Measurements from ENCODE around the gene CDC42.

The CDC42 gene

GRCh38 chr1:22096463-22096862 lies 44.0 kb downstream of the CDC42 start:
- Histone ChIP-seq H2BK15ac (ENCODE audit: low read depth, poor library complexity, severe bottlenecking) (no peak overlapping the region), H3K36me3 (ENCODE audit: control insufficient read depth in 1 of 2, insufficient read depth in 2 of 2, low read depth in 1 of 2, low read length in 2 of 2) (peaks cover 16 to 80% of the 10 kb centered on the region in 2 experiments), H2AK5ac (ENCODE audit: low read length, severe bottlenecking) (no peak overlapping the region), H2BK120ac (ENCODE audit: low read depth, low read length) (no peak overlapping the region), H3K79me1 (replicated peaks; ENCODE audit: low read length, poor library complexity, severe bottlenecking) (peaks cover 19% of the 10 kb centered on the region), H3K27me3 (ENCODE audit: control insufficient read depth in 1 of 2, insufficient read depth in 1 of 2, low read length in 2 of 2) (no peaks in the 10 kb centered on the region), H2BK12ac (ENCODE audit: low read length in 2 of 2) (no peak overlapping the region), H3K18ac (ENCODE audit: low read depth in 1 of 2, low read length in 2 of 2) (peak overlapping the region in 1 of 2 experiments; percentile 26), H3K27ac (ENCODE audit: low read length, poor library complexity, severe bottlenecking) (no peak overlapping the region), H4K8ac (ENCODE audit: low read length) (no peak overlapping the region), H3K4me2 (ENCODE audit: low read length, poor library complexity, severe bottlenecking) (no peak overlapping the region), H3K4ac (ENCODE audit: low read depth in 1 of 2, low read length in 2 of 2) (no peak overlapping the region), H3K4me3 (ENCODE audit: insufficient read depth in 1 of 2, low read depth in 1 of 2, low read length in 2 of 2) (no peak overlapping the region), H3K9ac (ENCODE audit: low read length) (peak overlapping the region; percentile 20), H4K91ac (ENCODE audit: low read length) (no peak overlapping the region), H2BK5ac (ENCODE audit: low read depth, low read length, poor library complexity, severe bottlenecking) (no peak overlapping the region), H2AFZ (ENCODE audit: low read depth, low read length) (no peak overlapping the region), H3K14ac (ENCODE audit: low read length in 2 of 2) (no peak overlapping the region), H3K23ac (ENCODE audit: low read length in 2 of 2) (no peak overlapping the region), H3K9me3 (ENCODE audit: control insufficient read depth, low read length) (no peaks in the 10 kb centered on the region), H3K4me1 (ENCODE audit: control insufficient read depth, insufficient read depth, low read depth, low read length) (peaks cover 4% of the 10 kb centered on the region)
- DNase-seq = no peak
- 97% methylated on average over 3 of the region's 3 CpGs for WGBS

- 94% methylated on average over 10 of the region's 10 CpGs for WGBS
- no peak overlapping the region for H2AFZ ChIP-seq (ENCODE audit: low read depth, low read length)
Observed at GRCh38 chr1:22098752-22099151, 46.2 kb downstream of the CDC42 start.

GRCh38 chr1:22100168-22100567 lies 47.7 kb downstream of the CDC42 start:
- no peak overlapping the region for H3K27ac ChIP-seq (ENCODE audit: low read length, poor library complexity, severe bottlenecking)
- no peak overlapping the region for H2BK120ac ChIP-seq (ENCODE audit: low read depth, low read length)
- no peaks in the 10 kb centered on the region for H3K9me3 ChIP-seq (ENCODE audit: control insufficient read depth, low read length)
- H3K27me3 ChIP-seq (ENCODE audit: control insufficient read depth in 1 of 2, insufficient read depth in 1 of 2, low read length in 2 of 2) = no peaks in the 10 kb centered on the region
- H3K9ac ChIP-seq (ENCODE audit: low read length) = no peak overlapping the region
- no peak overlapping the region for H3K4me2 ChIP-seq (ENCODE audit: low read length, poor library complexity, severe bottlenecking)
- peaks cover 18% of the 10 kb centered on the region for H3K79me1 ChIP-seq (replicated peaks; ENCODE audit: low read length, poor library complexity, severe bottlenecking)
- H2AFZ ChIP-seq (ENCODE audit: low read depth, low read length) = no peak overlapping the region
- no peak overlapping the region for H4K91ac ChIP-seq (ENCODE audit: low read length)
- H3K4me1 ChIP-seq (ENCODE audit: control insufficient read depth, insufficient read depth, low read depth, low read length) = peaks cover 2% of the 10 kb centered on the region
- H4K8ac ChIP-seq (ENCODE audit: low read length) = no peak overlapping the region
- H2BK15ac ChIP-seq (ENCODE audit: low read depth, poor library complexity, severe bottlenecking) = no peak overlapping the region
- H3K4ac ChIP-seq (ENCODE audit: low read depth in 1 of 2, low read length in 2 of 2) = no peak overlapping the region
- no peak overlapping the region for H2BK12ac ChIP-seq (ENCODE audit: low read length in 2 of 2)
- H3K23ac ChIP-seq (ENCODE audit: low read length in 2 of 2) = no peak overlapping the region
- DNase-seq = no peak
- 99% methylated on average over 3 of the region's 3 CpGs for WGBS
- peaks cover 19 to 86% of the 10 kb centered on the region in 2 experiments for H3K36me3 ChIP-seq (ENCODE audit: control insufficient read depth in 1 of 2, insufficient read depth in 2 of 2, low read depth in 1 of 2, low read length in 2 of 2)
- H3K18ac ChIP-seq (ENCODE audit: low read depth in 1 of 2, low read length in 2 of 2) = no peak overlapping the region
- H2BK5ac ChIP-seq (ENCODE audit: low read depth, low read length, poor library complexity, severe bottlenecking) = no peak overlapping the region
- H2AK5ac ChIP-seq (ENCODE audit: low read length, severe bottlenecking) = no peak overlapping the region
- H3K14ac ChIP-seq (ENCODE audit: low read length in 2 of 2) = no peak overlapping the region
- no peak overlapping the region for H3K4me3 ChIP-seq (ENCODE audit: insufficient read depth in 1 of 2, low read depth in 1 of 2, low read length in 2 of 2)

More at GRCh38 chr1:22098752-22099151, 46.2 kb downstream of the CDC42 start:
- Histone ChIP-seq H3K9me3 (ENCODE audit: control insufficient read depth, low read length) (no peaks in the 10 kb centered on the region), H4K8ac (ENCODE audit: low read length) (peak overlapping the region; percentile 9), H3K36me3 (ENCODE audit: control insufficient read depth in 1 of 2, insufficient read depth in 2 of 2, low read depth in 1 of 2, low read length in 2 of 2) (peaks cover 18 to 82% of the 10 kb centered on the region in 2 experiments), H2BK5ac (ENCODE audit: low read depth, low read length, poor library complexity, severe bottlenecking) (no peak overlapping the region), H3K18ac (ENCODE audit: low read depth in 1 of 2, low read length in 2 of 2) (no peak overlapping the region), H2AK5ac (ENCODE audit: low read length, severe bottlenecking) (no peak overlapping the region), H3K79me1 (replicated peaks; ENCODE audit: low read length, poor library complexity, severe bottlenecking) (peaks cover 19% of the 10 kb centered on the region), H3K27me3 (ENCODE audit: control insufficient read depth in 1 of 2, insufficient read depth in 1 of 2, low read length in 2 of 2) (no peaks in the 10 kb centered on the region), H4K91ac (ENCODE audit: low read length) (no peak overlapping the region), H3K4me2 (ENCODE audit: low read length, poor library complexity, severe bottlenecking) (no peak overlapping the region), H2BK120ac (ENCODE audit: low read depth, low read length) (no peak overlapping the region), H3K9ac (ENCODE audit: low read length) (no peak overlapping the region), H3K4me3 (ENCODE audit: insufficient read depth in 1 of 2, low read depth in 1 of 2, low read length in 2 of 2) (no peak overlapping the region), H2BK15ac (ENCODE audit: low read depth, poor library complexity, severe bottlenecking) (no peak overlapping the region), H3K4me1 (ENCODE audit: control insufficient read depth, insufficient read depth, low read depth, low read length) (peaks cover 2% of the 10 kb centered on the region), H2BK12ac (ENCODE audit: low read length in 2 of 2) (no peak overlapping the region), H3K27ac (ENCODE audit: low read length, poor library complexity, severe bottlenecking) (no peak overlapping the region), H3K14ac (ENCODE audit: low read length in 2 of 2) (no peak overlapping the region), H3K23ac (ENCODE audit: low read length in 2 of 2) (no peak overlapping the region), H3K4ac (ENCODE audit: low read depth in 1 of 2, low read length in 2 of 2) (no peak overlapping the region)
- DNase-seq = no peak

- no peak overlapping the region for H2AFZ ChIP-seq (ENCODE audit: low read depth, low read length)
- no peaks in the 10 kb centered on the region for H3K9me3 ChIP-seq (ENCODE audit: control insufficient read depth, low read length)
- peaks cover 18 to 91% of the 10 kb centered on the region in 2 experiments for H3K36me3 ChIP-seq (ENCODE audit: control insufficient read depth in 1 of 2, insufficient read depth in 2 of 2, low read depth in 1 of 2, low read length in 2 of 2)
- H3K27me3 ChIP-seq (ENCODE audit: control insufficient read depth in 1 of 2, insufficient read depth in 1 of 2, low read length in 2 of 2) = no peaks in the 10 kb centered on the region
- no peak overlapping the region for H2BK120ac ChIP-seq (ENCODE audit: low read depth, low read length)
- H3K79me1 ChIP-seq (replicated peaks; ENCODE audit: low read length, poor library complexity, severe bottlenecking) = peaks cover 16% of the 10 kb centered on the region
- no peak overlapping the region for H3K9ac ChIP-seq (ENCODE audit: low read length)
- H2BK15ac ChIP-seq (ENCODE audit: low read depth, poor library complexity, severe bottlenecking) = no peak overlapping the region
- no peak overlapping the region for H2BK5ac ChIP-seq (ENCODE audit: low read depth, low read length, poor library complexity, severe bottlenecking)
- H2AK5ac ChIP-seq (ENCODE audit: low read length, severe bottlenecking) = no peak overlapping the region
- H3K4me3 ChIP-seq (ENCODE audit: insufficient read depth in 1 of 2, low read depth in 1 of 2, low read length in 2 of 2) = no peak overlapping the region
- no peak overlapping the region for H2BK12ac ChIP-seq (ENCODE audit: low read length in 2 of 2)
- H3K23ac ChIP-seq (ENCODE audit: low read length in 2 of 2) = no peak overlapping the region
- no peak overlapping the region for H3K14ac ChIP-seq (ENCODE audit: low read length in 2 of 2)
- H3K18ac ChIP-seq (ENCODE audit: low read depth in 1 of 2, low read length in 2 of 2) = no peak overlapping the region
- peaks cover 2% of the 10 kb centered on the region for H3K4me1 ChIP-seq (ENCODE audit: control insufficient read depth, insufficient read depth, low read depth, low read length)
- no peak for DNase-seq
- WGBS = no CpG with 5 or more reads among the region's 1 CpG
- no peak overlapping the region for H3K27ac ChIP-seq (ENCODE audit: low read length, poor library complexity, severe bottlenecking)
- no peak overlapping the region for H4K91ac ChIP-seq (ENCODE audit: low read length)
- no peak overlapping the region for H3K4me2 ChIP-seq (ENCODE audit: low read length, poor library complexity, severe bottlenecking)
- H3K4ac ChIP-seq (ENCODE audit: low read depth in 1 of 2, low read length in 2 of 2) = no peak overlapping the region
- no peak overlapping the region for H4K8ac ChIP-seq (ENCODE audit: low read length)
Observed at GRCh38 chr1:22101199-22101598, 48.7 kb downstream of the CDC42 start.

Data from mesenchymal stem cell (in vitro differentiated cells and primary cell).